HG03342 (cell line): ENCODE data around the gene SON.
A peak's percentile ranks its signal among the peaks of the same experiment; 100 is the strongest.
"Not testable (repeated sequence)": the region's sequence is repeated elsewhere in the genome, so short reads cannot be mapped to it uniquely, and the experiment has no call there.

Experiments
- ATAC-seq: cut with Tn5 transposase; IDR thresholded peaks from one replicate; pipeline ENCODE4 v1.9.1; 2021; ENCODE audit warnings: mild to moderate bottlenecking, moderate library complexity; ENCODE audit not compliant: unreplicated experiment

Gene SON

DNA sequence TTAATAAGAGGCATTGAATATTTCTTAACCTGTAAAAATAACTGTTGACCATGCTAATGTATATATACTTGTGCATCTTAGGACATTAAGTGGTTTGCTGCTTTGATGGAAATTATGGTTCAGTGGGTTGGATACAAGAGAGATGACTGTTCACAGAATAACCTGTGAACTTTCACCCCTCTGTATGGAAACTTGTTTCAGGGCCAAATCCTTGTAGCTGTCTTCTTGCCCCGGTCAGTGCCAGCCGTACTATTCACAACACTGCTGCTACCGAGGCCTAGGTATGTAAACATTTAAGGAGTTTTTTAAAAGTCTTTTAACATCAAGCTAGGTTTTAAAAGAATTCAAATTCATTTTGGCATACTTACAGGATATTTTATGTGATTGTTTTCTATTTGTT is 29.5 kb downstream of the SON start:
- ATAC-seq: no peak

DNA sequence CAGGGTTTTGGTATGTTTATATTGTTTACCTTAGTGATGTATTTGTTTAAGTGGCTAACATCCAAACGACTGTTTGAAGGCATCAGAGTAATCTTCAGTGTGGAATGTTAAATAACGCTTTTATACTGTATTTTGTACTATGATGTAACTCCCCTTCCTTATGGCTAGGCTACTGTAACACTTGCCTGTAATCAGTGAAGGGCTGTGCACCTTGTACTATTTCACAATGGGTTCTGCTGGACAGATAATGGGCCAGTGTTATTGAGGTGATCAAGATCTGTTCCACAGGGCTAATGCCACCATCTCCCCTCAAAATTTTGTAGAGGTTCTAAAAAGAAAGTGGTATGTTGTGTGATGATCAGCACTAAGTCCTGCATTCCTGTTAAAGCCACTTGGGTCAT is 33.9 kb downstream of the SON start:
- not testable (repeated sequence) for ATAC-seq

DNA sequence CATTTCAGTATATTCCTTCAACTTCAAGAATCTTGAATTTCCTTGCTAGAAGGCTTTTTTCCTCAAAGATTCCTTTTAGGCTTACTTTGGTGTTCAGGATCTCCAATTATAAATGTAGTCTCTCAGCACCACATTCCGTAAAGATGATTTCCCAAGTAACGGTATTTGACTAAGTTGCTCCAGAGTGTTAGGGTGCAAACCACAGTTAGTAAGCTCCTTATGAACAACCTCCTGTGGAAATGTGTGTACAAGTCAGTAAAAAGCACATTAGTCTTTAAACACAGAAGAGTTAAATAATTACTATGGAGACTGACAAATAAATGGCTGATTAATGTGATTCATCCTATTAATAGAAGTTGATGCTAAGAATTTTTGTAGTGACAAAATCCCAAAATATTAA is 35.4 kb downstream of the SON start:
- ATAC-seq: no peak

DNA sequence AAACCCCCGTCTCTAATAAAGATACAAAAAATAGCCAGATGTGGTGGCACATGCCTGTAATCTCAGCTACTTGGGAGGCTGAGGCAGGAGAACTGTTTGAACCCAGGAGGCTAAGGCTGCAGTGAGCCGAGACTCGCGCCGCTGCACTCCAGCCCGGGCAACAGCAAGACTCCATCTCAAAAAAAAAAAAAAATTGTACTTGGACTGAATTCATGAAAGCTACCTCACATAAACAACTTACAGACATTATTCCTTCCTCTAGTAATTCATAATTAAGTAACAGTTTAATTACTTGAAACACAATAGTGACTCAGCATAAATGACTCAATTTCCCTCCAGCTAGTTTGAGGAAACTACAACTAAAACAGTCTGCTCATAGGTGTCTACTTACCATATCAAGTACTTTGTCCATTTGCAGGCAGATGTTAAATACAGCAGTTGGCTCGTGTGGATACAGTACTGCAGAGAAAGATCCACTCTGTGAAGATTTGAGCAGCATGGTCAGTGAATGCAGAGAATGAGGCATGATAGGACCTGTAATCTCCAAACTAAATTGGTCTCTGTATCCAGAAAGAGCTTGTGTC is 36.2 kb downstream of the SON start:
- no peak for ATAC-seq

GRCh38 chr21:33584455-33584854 is 41.6 kb downstream of the SON start:
- no peak for ATAC-seq

- no peak for ATAC-seq
Observed at GRCh38 chr21:33586927-33587326, 44.1 kb downstream of the SON start.

DNA sequence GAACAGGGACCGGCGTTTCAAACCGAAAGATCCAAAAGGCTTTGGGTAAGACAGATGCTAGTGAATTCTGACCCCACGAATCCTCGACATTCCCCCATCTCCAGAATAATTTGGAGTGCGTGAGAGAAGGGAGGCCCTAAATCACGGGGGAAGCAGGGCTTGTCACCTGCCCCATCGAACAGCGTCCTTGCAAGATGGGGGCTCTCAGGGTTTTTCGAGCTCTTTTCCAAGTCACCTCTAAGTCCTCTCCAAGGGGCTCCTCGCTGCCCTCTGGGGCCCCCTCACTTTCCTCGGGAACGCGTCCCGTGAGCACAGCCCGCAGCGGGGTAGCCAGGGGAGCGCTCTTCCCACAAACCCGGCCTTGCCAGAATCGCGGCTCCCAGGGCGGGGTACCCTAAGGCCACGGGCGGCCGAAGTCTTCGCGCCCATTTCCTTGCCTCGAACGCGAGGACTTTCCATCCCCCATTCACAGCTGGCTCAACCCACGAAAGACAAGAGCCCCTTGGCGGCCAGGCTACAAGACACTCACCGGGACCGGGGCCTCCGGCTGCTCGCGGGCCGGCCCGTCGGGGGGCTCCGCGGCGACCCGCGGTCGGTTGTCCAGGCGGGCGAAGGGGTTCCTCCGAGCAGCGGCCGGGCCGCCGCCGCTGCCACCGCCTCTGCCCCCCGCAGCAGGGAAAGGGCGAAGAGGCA is 45.1 kb downstream of the SON start:
- ATAC-seq: peak; percentile 34

GRCh38 chr21:33588485-33589335 is 45.9 kb downstream of the SON start, which contains the start of gene DONSON:
TSS of gene DONSON (minus strand) at chr21:33588684. CDS start at chr21:33588641, 43 bp downstream.
- ATAC-seq: peak; percentile 78

GRCh38 chr21:33598051-33598450 is 55.2 kb downstream of the SON start:
- no peak for ATAC-seq

DNA sequence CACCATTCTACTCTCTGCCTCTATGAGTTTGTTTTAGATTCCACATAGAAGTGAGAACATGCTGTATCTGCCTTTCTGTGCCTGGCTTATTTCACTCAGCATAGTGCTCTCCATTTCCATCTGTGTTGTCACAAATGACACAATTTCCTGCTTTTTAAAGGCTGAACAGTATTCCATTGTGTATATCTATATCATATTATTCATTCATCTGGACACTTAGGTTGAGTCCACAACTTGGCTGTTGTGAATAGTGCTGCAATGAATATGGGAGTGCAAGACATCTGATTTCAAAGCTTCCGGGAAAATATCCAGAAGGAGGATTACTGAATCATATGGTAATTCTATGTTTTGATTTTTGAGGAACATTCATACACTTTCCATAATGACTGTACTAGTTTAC is 65.7 kb downstream of the SON start:
- ATAC-seq: no peak

- ATAC-seq: no peak
Observed at GRCh38 chr21:33611006-33611744, 68.3 kb downstream of the SON start.

DNA sequence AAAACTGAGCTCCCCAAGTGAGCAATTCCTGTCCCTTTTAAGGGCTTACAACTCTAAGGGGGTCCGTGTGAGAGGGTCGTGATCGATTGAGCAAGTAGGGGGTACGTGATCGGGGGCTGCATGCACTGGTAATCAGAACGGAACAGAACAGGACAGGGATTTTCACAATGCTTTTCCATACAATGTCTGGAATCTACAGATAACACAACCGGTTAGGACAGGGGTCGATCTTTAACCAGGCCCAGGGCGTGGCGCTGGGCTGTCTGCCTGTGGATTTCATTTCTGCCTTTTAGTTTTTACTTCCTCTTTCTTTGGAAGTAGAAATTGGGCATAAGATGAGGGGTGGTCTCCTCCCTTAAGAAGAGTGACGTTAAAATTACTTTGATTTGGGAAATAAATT is 74.7 kb downstream of the SON start:
- ATAC-seq: not testable (repeated sequence)

DNA sequence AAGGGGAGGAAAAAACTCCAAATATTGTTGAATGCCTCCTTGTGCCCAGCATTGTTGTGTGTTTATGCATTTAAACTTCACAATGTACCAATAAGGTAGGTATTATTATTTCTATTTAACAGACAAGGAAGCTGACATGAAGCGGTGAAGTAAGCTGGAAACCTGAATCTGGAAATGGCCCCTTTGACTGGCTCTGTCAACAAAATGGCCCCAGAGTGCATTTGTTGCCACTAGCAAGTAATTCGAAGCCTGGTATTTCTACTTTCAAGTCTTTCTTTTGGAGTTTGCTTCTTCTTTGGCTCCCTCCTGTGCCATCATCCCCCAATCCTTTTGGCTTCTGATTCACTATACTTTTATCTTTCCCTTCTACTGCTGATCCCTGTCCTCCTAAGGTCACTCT is 75.6 kb downstream of the SON start:
- no peak for ATAC-seq

DNA sequence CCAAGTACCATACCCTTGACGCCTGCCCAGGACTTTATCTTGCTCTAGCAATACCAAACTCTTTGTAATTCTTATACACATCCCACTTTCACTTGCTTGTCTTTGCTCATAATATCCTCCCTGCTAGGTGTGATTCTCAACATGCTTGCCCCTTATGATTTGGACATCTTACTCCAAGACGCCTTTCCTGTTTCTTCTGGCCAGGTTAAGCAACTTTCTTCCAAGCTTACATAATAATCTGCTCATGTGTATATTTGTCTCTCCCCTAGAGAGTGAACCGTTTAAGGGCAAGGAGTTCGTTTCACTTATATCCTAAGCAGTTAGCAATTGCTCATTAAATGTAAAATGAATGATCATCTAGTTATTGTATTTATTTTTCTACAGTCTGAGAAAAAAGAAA is 76.9 kb downstream of the SON start:
- ATAC-seq: no peak

DNA sequence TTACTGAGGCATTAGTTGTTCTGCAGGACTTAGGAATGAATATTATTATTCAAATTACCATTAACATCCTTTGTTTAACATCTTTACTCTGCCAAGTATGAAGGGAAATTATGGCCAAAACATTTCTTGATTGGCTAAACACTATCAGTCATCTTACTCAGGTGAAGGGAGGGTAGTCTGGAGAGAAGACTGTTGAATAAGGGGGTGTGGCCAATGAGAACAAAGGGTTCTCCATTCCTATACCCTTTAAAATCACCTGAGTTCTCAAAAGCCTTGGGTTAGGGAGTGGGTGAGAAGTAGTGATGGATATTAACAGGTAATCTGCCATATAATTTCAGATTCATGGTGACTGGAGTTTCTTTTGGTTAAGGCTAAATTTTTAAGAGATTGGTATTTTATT is 79.4 kb downstream of the SON start:
- ATAC-seq: no peak

GRCh38 chr21:33626151-33626550 is 83.3 kb downstream of the SON start:
- ATAC-seq: not testable (repeated sequence)
